ENCODE data around the gene GNAT1. TPM values are rescaled to one million over a fixed set of nuclear protein-coding genes. Genes with fewer than 3 reads are reported as not detected.
A peak's percentile ranks its signal among the peaks of the same experiment; 100 is the strongest.

Gene GNAT1
- total and polyA plus RNA-seq, 2 of the 13 experiments (the other 11 are each of a cell fraction or from before 2014, with no cell fraction given) = 0.15 TPM; not detected in 1

DNA sequence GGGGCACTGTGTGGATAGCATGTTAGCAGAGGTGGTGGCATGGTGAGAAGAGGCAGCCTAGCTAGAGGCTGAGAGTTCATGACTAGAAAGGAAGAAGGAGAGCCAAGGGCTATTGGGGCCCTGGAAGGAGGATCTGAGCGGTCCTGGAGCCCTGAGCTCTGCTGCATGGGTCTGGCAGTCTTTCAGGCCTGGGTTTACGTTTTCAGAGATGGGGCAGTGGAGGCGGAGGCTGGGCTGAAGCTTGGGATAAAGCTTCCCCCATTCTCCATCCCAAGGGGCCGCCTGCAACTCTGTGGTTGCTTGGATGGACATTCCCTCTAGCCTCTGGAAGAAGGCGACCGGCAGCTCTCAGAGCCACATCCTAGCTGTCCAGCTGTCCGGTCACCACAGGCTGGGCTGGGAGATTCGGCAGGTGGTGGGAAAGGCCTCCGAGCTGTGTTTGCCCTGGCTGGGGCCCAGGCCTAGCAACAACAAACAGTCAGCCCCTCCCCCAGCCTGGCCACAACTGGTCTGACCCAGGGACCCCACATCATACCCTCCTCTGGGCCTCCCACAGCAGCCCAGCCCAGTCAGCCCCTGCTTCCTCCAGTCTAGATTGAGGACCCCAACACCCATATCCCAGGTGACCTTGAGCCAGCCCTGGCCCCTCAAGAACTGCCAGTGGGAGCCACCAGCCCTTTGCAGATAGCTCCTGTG is 11.9 kb downstream of the GNAT1 start (continued):
- TF ChIP-seq ZFP91 (CRISPR knock-in tag; IDR thresholded peaks at IDR 0.05; ENCODE audit: borderline replicate concordance) = peak; percentile 75; the same call in 1 of the 2 replicates
- peak; percentile 83; the same call in 1 of the 2 replicates for TF ChIP-seq PRDM10 (CRISPR knock-in tag; IDR thresholded peaks at IDR 0.05; ENCODE audit: low read depth)
- no peak for TF ChIP-seq U2AF1 (optimal IDR thresholded peaks at IDR 0.05; ENCODE audit: low read depth, low read length)
- TF ChIP-seq ATM (IDR thresholded peaks at IDR 0.05; ENCODE audit: borderline replicate concordance) = no peak
- no peak for TF ChIP-seq ETV6 (CRISPR knock-in tag; conservative IDR thresholded peaks at IDR 0.05)
- peak; percentile 74; the same call in 1 of the 2 replicates for TF ChIP-seq CBX5 (CRISPR knock-in tag; IDR thresholded peaks at IDR 0.05; ENCODE audit: borderline replicate concordance)
- TF ChIP-seq, protein P1, sequence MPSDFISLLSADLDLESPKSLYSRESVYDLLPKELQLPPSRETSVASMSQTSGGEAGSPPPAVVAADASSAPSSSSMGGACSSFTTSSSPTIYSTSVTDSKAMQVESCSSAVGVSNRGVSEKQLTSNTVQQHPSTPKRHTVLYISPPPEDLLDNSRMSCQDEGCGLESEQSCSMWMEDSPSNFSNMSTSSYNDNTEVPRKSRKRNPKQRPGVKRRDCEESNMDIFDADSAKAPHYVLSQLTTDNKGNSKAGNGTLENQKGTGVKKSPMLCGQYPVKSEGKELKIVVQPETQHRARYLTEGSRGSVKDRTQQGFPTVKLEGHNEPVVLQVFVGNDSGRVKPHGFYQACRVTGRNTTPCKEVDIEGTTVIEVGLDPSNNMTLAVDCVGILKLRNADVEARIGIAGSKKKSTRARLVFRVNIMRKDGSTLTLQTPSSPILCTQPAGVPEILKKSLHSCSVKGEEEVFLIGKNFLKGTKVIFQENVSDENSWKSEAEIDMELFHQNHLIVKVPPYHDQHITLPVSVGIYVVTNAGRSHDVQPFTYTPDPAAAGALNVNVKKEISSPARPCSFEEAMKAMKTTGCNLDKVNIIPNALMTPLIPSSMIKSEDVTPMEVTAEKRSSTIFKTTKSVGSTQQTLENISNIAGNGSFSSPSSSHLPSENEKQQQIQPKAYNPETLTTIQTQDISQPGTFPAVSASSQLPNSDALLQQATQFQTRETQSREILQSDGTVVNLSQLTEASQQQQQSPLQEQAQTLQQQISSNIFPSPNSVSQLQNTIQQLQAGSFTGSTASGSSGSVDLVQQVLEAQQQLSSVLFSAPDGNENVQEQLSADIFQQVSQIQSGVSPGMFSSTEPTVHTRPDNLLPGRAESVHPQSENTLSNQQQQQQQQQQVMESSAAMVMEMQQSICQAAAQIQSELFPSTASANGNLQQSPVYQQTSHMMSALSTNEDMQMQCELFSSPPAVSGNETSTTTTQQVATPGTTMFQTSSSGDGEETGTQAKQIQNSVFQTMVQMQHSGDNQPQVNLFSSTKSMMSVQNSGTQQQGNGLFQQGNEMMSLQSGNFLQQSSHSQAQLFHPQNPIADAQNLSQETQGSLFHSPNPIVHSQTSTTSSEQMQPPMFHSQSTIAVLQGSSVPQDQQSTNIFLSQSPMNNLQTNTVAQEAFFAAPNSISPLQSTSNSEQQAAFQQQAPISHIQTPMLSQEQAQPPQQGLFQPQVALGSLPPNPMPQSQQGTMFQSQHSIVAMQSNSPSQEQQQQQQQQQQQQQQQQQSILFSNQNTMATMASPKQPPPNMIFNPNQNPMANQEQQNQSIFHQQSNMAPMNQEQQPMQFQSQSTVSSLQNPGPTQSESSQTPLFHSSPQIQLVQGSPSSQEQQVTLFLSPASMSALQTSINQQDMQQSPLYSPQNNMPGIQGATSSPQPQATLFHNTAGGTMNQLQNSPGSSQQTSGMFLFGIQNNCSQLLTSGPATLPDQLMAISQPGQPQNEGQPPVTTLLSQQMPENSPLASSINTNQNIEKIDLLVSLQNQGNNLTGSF (CRISPR knock-in tag; IDR thresholded peaks at IDR 0.05) = no peak
- peak; percentile 63; the same call in 1 of the 2 replicates for TF ChIP-seq ZNF343 (CRISPR knock-in tag; IDR thresholded peaks at IDR 0.05)
- TF ChIP-seq, protein P2, sequence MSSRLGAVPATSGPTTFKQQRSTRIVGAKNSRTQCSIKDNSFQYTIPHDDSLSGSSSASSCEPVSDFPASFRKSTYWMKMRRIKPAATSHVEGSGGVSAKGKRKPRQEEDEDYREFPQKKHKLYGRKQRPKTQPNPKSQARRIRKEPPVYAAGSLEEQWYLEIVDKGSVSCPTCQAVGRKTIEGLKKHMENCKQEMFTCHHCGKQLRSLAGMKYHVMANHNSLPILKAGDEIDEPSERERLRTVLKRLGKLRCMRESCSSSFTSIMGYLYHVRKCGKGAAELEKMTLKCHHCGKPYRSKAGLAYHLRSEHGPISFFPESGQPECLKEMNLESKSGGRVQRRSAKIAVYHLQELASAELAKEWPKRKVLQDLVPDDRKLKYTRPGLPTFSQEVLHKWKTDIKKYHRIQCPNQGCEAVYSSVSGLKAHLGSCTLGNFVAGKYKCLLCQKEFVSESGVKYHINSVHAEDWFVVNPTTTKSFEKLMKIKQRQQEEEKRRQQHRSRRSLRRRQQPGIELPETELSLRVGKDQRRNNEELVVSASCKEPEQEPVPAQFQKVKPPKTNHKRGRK (CRISPR knock-in tag; IDR thresholded peaks at IDR 0.05) = no peak
- peak; percentile 44; the same call in 1 of the 2 replicates for TF ChIP-seq ZNF891 (CRISPR knock-in tag; IDR thresholded peaks at IDR 0.05)
- TF ChIP-seq TCF12 (IDR thresholded peaks at IDR 0.05) = no peak
- no peak for TF ChIP-seq TCF12 (CRISPR knock-in tag; IDR thresholded peaks at IDR 0.05)
- TF ChIP-seq HDAC1 (CRISPR knock-in tag; IDR thresholded peaks at IDR 0.05) = peak; percentile 70
- TF ChIP-seq ZNF205 (CRISPR knock-in tag; IDR thresholded peaks at IDR 0.05) = 0 out of 2 replicates have a peak, but pooled peaks have one; percentile 23
- TF ChIP-seq ZSCAN25 (CRISPR knock-in tag; IDR thresholded peaks at IDR 0.05) = no peak
- TF ChIP-seq ZNF160 (CRISPR knock-in tag; IDR thresholded peaks at IDR 0.05) = peak; percentile 85; the same call in 1 of the 2 replicates
- TF ChIP-seq SRF (IDR thresholded peaks at IDR 0.05; ENCODE audit: low read depth, low read length) = no peak

Data from HepG2 (cell line).